NB4 (cell line): ENCODE results near the gene JAKMIP3.

Experiments
- MYC ChIP-seq: IDR thresholded peaks from 2 replicates; pipeline ENCODE4 v1.6.1; 2011; ENCODE audit warnings: low read depth, low read length
- POLR2A ChIP-seq: IDR thresholded peaks from 2 replicates; pipeline ENCODE4 v1.6.1; 2011; ENCODE audit warnings: mild to moderate bottlenecking; ENCODE audit not compliant: insufficient read length; ENCODE audit errors: extremely low read depth
- TF ChIP-seq, protein P1 (sequence below): IDR thresholded peaks from one replicate; pipeline ENCODE4 v1.5.1; 2012; ENCODE audit warnings: low read depth, low read length

DNA sequence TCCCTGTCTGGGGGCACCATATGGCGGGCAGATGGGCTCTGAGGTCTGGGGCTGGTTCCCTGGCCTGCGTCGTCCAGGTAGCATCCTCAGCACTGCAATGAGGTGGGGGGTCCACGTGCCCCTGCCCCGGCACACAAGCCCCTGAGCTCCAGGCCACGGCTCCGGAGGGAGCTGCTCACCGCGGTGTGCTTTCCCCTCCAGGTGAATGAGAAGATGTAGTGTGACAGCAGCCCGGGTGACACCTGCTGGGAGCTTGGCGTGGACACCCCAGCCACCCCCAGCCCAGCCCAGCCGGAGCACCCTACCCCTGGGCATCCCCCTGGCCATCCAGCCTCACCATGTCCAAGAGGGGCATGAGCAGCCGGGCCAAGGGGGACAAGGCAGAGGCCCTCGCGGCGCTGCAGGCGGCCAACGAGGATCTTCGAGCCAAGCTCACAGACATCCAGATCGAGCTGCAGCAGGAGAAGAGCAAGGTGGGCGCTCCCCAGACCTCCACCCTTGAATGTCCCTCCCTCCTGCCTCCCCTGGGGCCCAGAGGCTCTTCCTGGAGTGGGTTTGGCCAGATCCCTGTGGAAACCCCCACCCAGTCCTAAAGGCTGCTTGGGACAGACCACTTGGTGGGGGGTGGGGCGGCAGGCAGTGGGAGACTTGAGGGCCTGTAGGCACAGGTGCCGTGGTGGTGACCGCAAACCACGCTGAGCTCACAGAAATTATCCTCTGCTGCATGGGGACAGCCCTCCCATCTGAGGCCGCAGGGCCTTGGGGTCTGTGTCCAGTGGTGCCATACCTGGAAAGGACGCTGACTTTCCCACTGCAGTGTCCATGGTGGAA is 38.9 kb downstream of the JAKMIP3 start:
- TF ChIP-seq, protein P1, sequence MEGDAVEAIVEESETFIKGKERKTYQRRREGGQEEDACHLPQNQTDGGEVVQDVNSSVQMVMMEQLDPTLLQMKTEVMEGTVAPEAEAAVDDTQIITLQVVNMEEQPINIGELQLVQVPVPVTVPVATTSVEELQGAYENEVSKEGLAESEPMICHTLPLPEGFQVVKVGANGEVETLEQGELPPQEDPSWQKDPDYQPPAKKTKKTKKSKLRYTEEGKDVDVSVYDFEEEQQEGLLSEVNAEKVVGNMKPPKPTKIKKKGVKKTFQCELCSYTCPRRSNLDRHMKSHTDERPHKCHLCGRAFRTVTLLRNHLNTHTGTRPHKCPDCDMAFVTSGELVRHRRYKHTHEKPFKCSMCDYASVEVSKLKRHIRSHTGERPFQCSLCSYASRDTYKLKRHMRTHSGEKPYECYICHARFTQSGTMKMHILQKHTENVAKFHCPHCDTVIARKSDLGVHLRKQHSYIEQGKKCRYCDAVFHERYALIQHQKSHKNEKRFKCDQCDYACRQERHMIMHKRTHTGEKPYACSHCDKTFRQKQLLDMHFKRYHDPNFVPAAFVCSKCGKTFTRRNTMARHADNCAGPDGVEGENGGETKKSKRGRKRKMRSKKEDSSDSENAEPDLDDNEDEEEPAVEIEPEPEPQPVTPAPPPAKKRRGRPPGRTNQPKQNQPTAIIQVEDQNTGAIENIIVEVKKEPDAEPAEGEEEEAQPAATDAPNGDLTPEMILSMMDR: no peak
- TF ChIP-seq MYC (no peak), POLR2A (no peak)
